Measurements from ENCODE around the gene WWC1.
"Not testable (repeated sequence)": the region's sequence is repeated elsewhere in the genome, so short reads cannot be mapped to it uniquely, and the experiment has no call there.

WWC1 gene

GRCh38 chr5:168307925-168308584 lies 16.6 kb downstream of the WWC1 start:
- DNase-seq (ENCODE audit: low read depth in 3 of 3, low spot score in 1 of 3) = no peak

- no peak for DNase-seq (ENCODE audit: low read depth in 3 of 3, low spot score in 1 of 3)
Measured at GRCh38 chr5:168308976-168309598, 17.6 kb downstream of the WWC1 start.

GRCh38 chr5:168310541-168310940 lies 19.1 kb downstream of the WWC1 start:
- not testable (repeated sequence) for DNase-seq (ENCODE audit: low read depth in 3 of 3, low spot score in 1 of 3)

GRCh38 chr5:168311061-168311566 lies 19.7 kb downstream of the WWC1 start:
- DNase-seq (ENCODE audit: low read depth in 3 of 3, low spot score in 1 of 3) = no peak

GRCh38 chr5:168312606-168313295 lies 21.3 kb downstream of the WWC1 start:
- no peak for DNase-seq (ENCODE audit: low read depth in 3 of 3, low spot score in 1 of 3)

GRCh38 chr5:168313596-168314204 lies 22.3 kb downstream of the WWC1 start:
- no peak for DNase-seq (ENCODE audit: low read depth in 3 of 3, low spot score in 1 of 3)

- DNase-seq (ENCODE audit: low read depth in 3 of 3, low spot score in 1 of 3) = no peak
Measured at GRCh38 chr5:168314735-168315411, 23.4 kb downstream of the WWC1 start.

- DNase-seq (ENCODE audit: low read depth in 3 of 3, low spot score in 1 of 3) = no peak
Measured at GRCh38 chr5:168315416-168316138, 24.1 kb downstream of the WWC1 start.

GRCh38 chr5:168316139-168316578 lies 24.7 kb downstream of the WWC1 start:
- DNase-seq (ENCODE audit: low read depth in 3 of 3, low spot score in 1 of 3) = no peak

GRCh38 chr5:168317096-168317520 lies 25.7 kb downstream of the WWC1 start:
- DNase-seq (ENCODE audit: low read depth in 3 of 3, low spot score in 1 of 3) = no peak

- no peak for DNase-seq (ENCODE audit: low read depth in 3 of 3, low spot score in 1 of 3)
Measured at GRCh38 chr5:168317521-168318147, 26.2 kb downstream of the WWC1 start.

- no peak for DNase-seq (ENCODE audit: low read depth in 3 of 3, low spot score in 1 of 3)
Measured at GRCh38 chr5:168318240-168318639, 26.8 kb downstream of the WWC1 start.

- no peak for DNase-seq (ENCODE audit: low read depth in 3 of 3, low spot score in 1 of 3)
Measured at GRCh38 chr5:168319774-168320173, 28.3 kb downstream of the WWC1 start.

GRCh38 chr5:168320805-168321204 lies 29.4 kb downstream of the WWC1 start:
- no peak for DNase-seq (ENCODE audit: low read depth in 3 of 3, low spot score in 1 of 3)

- DNase-seq (ENCODE audit: low read depth in 3 of 3, low spot score in 1 of 3) = no peak
Measured at GRCh38 chr5:168324859-168325630, 33.6 kb downstream of the WWC1 start.

GRCh38 chr5:168327019-168327421 lies 35.6 kb downstream of the WWC1 start:
- DNase-seq (ENCODE audit: low read depth in 3 of 3, low spot score in 1 of 3) = no peak

GRCh38 chr5:168327451-168327850 lies 36.0 kb downstream of the WWC1 start:
- DNase-seq (ENCODE audit: low read depth in 3 of 3, low spot score in 1 of 3) = no peak

GRCh38 chr5:168327994-168328393 lies 36.5 kb downstream of the WWC1 start:
- DNase-seq (ENCODE audit: low read depth in 3 of 3, low spot score in 1 of 3) = no peak

- no peak for DNase-seq (ENCODE audit: low read depth in 3 of 3, low spot score in 1 of 3)
Measured at GRCh38 chr5:168328814-168329213, 37.4 kb downstream of the WWC1 start.

Measured in stimulated activated CD4-positive, alpha-beta T cell treated with anti-CD3 and anti-CD28 coated beads, TNF-alpha, amount 100 ng/mL, for 1 hour (primary cell).